GM18858 (cell line): ENCODE measurements around the gene CYBC1.

ENCODE experiments used
- ATAC-seq: cut with Tn5 transposase; IDR thresholded peaks from one replicate; pipeline ENCODE4 v1.9.1; 2021; ENCODE audit not compliant: unreplicated experiment

The CYBC1 gene

DNA sequence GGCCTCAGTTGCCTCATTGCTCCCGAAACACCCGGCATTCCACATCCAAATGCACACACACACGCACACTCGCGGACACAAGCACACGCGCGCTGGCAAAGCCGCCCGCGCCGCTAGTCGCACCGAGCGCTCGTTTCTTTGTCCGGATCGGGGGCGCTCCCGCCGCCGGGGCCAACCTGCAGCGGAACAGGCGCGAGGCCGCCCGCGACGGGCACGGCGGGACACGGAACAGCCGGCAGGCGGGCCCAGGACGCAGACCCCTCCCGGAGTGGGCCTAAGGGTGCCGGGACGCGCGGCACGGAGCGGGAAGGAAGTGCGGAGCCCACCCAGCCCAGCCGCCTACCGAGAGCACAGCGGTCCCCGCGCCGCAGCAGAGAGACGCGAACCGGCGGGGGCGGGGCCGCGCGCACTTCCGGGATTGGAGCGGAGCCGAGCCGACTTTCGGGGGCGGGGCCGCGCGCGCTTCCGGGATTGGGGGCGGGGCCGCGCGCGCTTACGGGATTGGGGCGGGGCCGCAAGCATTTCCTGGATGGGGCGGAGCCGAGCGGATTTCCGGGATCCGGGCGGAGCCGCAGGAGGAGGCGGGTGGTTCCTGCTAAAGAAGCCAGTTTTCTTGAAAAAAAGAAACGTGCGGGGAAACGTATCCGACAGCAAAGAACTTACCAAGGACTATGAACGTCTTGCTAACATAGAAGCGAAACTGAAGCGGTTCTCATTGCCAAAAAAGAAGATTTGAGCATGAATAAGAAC lies at the start of gene CYBC1:
TSS of gene CYBC1 (minus strand) at position 396 of the 750 bp plus-strand sequence. CDS start 1,498 bp downstream, outside the sequence.
- peak; percentile 35 for ATAC-seq

DNA sequence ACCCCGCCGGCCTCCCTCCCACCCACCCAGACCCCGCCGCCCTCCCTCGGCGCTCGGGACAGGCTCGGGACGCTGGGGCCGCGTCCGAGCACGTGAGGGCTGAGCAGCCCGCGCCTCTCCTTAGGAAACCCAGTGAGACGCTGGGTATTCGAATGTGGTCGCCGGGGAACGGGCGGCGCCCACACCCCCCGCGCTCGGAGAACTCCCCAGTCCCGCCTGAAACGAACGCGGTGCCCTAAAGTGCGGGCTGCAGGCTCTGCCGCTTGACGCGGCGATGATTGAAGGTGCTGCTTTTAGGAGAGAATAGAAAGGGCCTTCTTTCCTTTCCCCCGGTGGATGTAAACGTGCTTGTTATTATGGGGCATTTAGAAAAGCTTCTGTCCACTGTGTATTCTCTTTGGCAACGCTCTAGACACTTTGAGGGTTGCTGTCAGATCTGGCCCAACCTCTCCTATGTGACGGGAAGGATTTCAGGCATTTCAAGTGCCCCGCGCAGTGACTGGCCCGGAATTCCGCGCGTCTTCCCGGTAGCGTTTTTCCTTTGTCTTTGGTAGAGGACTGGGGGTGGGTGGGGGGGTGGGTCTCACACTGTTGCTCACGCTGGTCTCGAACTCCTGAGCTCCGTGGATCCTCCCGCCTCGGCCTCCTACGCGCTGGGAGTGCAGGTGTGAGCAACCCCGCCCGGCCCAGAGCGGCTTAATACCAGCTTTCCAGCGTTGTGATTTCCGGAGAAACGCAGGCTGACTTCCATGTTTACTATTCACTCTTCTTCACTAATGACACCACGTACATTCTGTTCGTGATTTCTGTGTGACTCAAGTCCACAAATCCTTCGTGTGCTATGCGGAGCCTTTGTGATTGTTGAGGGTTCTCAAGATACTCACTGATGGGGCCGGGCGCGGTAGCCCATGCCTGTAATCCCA lies 47.2 kb upstream of the CYBC1 start:
- ATAC-seq = no peak

DNA sequence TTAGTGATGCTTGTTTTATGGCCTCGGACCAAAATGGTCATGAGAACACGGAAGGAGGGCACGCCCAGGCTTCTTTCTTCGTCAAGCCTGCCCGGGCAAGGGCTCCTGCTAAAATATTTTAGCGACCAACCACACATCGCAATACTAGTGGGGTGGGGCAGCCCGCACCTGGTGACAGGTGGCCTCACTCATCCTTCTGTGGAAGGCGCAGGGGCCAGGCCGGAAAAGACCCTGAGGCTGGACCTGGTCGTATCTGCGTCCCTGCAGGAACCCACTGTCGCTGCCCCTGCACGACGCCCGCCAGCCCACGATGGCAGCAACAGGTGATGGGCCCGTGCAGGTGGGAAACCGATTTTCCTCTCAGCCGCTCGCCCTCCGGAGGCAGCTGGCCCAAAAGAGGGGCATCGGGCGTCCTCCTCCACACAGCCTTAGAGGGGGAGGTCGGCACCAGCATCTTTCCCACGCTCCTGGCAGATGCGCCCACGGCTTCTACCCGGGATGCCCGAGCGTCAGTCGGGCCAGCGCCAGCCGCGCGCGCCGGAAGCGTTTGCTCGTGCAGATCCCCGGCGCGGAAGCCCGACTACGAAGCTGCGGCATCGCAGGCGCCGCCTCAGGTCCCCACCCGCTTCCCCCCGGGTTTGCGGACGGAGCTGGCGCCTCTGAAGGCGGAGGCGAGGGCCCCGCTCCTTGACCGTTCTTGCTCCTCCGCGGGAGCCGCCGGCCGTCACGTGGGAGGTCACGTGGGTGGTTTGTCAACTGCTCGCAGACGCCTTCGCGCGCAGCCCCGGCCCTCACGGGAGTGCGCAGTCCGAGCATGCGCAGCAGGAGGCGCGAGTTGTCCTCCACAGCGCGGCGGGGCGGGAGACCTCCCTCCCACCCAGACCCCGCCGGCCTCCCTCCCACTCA lies 46.2 kb upstream of the CYBC1 start:
- ATAC-seq = no peak

DNA sequence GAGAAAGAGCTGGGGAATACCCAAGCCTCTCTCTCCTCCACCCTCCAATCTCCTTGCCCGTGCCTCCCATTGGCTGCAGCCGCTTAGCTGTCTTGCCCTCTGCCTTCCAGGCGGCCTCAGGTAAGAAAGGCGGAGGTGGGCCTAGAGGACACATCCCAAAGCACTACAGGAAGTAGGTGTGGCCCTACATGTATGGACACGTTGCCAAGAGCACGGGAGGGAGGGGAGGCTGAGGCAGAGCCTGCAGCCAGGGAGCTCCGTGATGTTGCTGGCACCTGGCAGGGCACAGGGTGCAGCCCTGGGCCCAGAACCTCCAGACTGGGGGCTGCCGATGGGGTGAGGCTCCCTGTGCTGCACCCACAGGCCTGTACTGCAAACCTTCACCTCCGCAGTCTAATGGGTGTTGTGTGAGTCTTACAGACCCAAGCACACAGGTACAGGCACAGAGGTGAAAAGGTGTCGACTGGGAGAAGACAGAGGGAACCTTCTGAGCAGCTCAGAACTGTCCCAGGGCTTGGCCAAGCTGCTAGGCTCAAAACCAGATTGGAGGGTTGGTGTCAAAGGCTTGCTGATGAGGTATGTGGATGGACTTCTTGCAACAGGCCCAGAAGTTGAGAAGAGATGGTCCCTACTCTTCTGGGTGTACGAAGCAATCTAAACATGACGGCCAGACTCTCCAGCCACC lies 45.4 kb upstream of the CYBC1 start:
- ATAC-seq = no peak

DNA sequence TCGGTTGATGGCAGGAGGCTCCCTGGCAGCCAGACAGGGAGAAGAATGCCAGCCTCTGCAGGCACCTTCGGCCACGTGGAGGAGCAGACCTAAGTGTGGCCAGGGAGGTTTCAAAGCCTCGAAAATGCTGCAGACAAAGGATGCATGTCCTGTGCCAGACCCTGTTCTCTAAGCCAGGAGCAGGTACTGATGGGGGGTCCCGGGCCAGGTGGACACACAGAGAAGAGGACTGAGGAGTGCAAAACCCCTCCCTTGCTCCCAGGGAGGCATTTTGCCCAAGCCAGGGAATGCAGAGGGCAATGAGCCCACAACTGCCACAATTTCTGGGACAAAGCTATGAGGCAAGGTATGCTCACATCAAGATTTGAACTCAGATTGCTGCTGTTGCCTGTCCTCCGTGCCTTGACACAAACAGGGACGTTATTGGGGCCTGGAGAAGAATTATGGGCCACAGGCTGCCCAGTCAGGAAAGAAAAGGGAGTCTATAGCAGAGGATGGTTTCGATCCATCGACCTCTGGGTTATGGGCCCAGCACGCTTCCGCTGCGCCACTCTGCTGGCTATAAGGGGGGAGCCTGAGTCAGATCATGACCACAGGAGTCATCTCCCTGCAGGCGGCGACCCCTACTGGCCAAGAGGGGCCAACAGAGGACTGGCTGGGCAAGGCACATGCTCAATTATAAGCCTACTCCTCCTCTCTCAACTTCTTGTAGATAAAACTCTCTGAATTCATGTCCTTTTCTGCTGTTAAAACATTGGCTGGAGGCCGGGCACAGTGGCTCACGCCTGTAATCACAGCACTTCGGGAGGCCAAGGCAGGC lies 43.9 kb upstream of the CYBC1 start:
- ATAC-seq = no peak

DNA sequence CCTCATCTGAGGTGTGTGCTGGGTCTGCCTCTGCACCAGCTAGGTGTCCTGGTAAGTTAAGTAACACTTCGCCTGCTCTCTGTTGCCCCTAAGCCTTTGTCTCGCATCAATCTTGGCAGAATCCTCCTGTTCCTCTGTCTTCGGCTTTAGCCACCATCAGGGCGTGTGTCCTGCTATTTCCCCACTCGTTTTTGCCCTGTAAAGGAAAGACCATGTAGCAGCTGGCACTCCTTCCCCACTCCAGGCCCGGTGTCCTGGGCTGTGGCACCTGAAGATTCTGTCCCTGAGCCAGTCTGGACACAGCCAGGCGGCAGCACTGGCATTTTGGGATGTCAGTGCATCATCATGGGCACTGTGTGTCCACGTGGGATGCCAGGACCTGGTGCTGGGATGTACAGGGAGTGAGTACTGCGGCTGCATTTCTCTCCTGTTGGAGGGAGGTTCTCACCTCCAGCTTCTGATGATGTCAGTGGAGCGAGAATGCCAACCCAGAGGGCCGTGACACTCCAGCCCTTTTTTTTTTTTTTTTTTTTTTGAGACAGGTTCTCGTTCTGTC lies 42.8 kb upstream of the CYBC1 start:
- no peak for ATAC-seq

DNA sequence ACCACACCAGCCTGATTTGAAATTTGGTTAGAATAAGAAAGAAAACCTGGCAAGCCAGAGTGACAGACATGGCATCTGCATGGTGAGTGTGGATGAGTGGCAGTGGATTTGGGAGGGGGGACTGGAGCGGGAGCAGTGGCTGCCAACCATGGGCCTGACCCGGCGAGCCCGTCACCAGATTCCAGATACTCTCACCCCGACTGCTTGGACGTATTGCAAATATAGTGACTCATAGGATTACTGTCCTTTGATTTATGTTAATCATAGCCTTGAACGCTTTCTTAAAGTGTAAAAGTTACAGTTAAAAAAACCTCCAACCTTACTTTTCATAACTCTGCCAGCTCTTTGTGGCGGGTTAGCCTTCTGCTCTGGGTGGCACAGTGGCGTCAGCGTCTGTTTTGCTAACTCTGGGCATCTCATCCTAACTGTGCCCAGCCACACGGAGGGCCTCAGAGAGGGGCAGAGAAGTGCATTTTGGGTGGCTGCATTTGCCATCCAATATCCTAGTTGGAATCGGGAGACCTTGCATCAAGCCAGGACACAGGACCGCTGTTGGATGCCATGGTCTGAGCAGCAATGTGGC lies 42.2 kb upstream of the CYBC1 start:
- no peak for ATAC-seq

DNA sequence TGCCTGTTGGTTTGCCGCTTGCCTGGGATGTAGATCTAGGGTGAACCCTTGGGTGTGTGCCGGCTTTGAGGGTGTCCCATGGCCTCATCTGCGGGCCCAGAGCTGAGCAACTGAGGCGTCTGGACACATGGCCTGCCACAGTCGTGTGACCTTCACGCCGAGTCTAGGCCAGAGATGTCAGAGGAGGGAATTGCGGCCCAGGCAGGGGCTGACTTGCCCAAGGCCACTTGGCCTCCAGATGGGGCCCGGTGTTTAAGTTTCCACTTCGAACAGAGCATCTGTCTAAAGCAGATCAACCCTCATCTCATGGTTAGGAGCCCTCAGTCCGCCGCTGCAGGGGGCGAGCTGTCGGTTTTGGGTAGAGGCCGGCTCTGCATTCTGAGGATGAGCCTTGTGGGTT lies 41.0 kb upstream of the CYBC1 start:
- no peak for ATAC-seq

DNA sequence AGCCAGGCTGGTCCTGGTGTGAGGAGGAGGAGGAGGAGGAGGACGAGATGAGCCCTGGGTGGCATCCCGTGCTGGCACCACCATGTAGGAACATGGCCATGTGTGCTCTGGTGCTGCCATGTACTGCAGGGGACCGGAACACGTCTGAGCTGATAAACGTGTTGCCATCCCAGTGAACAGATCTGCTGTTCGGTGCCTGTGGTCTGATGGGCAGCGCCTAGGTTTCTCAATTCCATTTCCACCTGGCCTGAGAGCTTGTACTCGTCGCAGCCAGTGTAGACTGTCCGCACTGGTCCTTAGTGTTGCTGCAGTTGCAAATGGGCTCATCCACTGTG lies 40.6 kb upstream of the CYBC1 start:
- ATAC-seq = no peak

DNA sequence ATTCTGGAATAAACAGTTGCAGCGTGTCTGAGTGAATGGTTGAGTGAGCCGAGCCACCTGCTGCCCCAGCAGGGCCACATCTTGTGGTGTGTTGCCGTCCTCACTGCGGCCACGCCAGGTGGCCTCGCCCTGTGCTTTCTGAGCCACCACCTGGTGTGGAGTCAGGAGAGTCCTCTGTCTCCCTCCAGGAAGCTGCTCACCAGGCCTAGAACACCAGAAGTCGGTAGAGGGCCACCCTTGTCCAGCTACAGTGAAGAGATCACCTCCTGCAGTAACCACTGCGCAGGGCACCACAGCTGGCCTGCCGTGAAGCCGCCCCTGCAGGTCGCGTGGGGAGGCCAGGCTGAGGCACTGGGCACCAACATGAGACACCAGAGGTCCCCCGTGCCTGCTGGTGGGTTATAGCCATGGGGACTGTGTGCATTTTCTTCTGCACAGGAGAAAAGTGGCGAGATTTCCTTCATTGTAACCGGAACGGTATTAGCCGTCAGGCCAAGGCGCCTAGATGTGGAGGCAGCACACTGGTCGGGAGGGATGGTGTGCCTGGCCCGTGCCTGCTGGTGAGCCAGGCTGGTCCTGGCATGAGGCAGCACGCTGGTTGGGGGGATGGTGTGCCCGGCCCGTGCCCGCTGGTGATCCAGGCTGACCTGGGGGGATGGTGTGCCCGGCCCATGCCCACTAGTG lies 40.1 kb upstream of the CYBC1 start:
- ATAC-seq = no peak

DNA sequence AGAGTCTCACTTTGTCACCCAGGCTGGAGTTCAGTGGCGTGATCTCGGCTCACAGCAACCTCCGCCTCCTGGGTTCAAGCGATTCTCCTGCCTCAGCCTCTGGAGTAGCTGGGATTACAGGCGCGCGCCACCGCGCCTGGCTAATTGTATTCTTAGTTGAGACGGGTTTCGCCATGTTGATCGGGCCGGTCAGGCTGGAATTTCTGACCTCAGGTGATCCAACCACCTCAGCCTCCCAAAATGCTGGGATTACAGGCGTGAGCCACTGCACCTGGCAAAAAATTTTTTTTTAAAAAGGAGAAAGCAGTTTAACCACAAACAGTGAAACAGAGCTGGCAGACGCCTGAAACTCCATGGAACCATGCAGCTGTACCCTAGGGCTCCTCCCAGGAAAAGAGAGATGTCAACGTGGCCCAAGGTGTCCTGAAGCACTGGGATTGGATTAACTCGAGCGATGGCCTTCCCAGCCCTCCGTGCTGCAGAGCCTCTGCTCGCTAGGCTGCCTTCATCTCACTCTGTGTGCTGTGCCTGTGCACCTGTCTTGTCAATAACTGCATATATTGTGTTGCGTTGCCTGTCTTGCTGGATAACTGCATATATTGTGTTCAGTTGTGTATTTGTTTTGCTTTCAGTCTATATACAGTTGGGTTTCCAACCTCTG lies 39.4 kb upstream of the CYBC1 start:
- ATAC-seq = no peak

DNA sequence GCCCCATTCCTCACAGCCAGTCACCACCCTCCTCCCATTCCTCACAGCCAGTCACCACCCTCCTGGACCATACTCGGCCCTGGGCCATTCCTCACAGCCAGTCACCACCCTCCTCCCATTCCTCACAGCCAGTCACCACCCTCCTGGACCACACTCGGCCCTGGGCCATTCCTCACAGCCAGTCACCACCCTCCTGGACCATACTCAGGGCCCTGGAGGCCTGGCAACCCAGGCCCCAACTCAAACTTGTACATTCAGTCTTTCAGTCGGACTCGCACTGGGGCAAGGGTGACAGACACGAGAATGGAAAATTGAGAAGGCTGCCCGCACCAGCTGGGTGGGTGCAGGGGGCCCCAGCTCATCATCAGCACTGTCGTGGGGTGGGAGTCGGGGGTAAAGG lies 38.6 kb upstream of the CYBC1 start:
- ATAC-seq = no peak

DNA sequence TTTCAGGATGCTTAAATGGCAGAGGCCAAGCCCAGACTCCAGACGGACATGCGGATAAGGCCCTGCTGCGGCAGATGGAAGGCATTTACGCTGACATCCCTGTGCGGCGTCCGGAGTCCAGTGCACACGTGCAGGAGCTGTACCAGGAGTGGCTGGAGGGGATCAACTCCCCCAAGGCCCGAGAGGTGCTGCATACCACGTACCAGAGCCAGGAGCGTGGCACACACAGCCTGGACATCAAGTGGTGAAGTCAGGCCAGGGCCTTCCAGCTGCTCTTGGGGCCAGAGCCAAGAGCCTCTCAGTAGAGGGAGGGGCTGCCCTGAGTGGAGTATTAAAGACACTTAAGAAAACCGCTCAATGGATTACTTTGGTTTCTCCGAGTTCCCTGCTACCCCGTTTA lies 37.4 kb upstream of the CYBC1 start:
- ATAC-seq = no peak

DNA sequence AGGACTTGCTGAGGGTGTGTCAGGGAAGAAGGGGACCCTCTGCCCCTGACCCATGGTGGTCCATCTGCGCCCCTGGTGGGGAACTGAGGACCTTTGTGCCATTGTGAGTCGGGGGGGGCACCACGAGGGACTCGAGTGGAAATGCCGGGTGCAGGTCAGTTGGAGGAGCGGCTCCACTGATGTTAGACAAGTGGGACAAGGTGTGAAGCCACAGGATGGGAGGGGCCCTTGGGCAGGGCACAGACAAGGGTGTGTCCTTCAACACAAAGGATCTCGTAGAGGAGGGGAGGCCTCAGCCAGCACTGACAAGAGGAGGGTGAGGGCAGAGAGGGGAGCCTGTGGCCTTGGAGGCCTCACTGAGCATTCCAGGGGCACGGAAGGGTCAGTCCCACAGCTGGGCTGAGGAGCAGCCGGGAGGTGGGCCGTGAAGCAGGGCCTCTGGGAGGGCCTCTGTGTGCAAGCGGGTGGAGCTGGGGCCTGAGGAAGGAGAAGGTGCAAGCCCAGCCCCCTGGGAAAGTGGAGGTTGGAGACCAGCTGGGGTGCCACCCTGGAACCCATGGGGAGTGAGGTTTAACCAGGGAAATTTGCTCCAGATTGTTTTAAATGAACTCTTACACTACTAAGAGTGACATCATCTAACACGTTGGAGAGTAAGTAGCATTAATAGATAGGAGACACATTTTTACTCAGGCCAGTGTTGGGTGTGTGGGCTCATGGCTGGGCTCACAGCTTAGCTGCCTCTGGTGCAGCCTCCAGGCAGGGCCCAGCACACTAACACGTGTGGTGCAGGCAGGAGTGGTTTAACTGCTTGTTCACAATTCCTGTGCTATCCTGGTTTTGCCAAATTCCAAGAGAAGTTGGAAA lies 35.9 kb upstream of the CYBC1 start:
- no peak for ATAC-seq

DNA sequence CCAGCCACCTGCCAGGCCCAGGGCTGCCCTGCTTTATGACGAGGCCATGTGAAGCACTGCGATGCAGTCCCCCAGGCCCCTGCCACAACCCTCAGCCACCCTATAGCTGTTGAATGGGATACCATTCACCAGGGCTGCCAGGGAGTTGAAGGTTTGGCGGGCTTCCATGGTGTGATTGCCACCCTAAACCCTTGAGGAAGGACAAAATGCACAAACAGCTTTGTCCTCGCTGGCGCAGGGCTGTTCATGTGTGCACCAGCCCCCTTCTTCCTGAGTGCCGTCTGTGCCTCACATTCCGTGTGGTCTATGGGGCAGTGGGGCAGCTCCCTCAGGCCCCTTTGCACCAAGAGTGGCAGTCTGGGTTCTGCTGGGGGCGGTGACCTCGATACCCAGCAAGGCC lies 33.3 kb upstream of the CYBC1 start:
- ATAC-seq = no peak

DNA sequence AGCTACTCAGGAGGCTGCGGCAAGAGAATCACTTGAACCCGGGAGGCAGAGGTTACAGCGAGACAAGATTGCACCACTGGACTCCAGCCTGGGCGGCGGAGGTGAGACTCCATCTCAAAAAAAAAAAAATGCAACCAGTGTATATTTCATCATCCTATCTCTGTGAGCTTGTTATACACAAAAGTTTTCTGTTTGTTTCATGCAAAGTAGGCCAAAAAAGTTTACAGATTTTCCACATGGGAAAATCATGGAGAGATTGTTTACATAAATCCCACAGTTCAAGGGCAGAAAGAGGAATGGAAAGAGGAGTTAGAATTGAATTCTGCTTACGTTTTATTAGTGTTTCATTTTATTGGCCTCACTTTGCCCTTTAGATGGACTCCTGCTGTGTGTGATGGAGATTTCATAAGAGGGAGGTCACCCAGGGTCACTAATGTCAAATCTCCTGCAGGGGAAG lies 32.7 kb upstream of the CYBC1 start:
- no peak for ATAC-seq

DNA sequence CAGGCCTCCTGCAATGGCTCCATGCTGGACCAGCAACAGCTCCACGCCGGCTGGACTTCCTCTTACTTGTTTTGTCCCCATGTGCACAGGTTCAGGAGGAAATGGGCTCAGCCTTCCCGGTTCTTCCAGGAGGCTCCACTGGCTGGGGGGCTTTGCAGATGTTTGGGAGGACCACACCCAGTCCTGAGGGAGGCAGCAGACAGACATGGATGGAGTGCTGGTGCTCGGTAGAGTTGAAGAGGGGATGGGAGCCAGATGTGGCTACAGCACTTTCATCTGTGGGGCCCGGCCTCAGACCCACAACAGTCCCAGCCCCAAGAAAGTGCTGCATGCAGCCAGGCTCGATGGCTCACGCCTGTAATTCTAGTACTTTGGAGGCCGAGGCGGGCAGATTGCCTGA lies 29.8 kb upstream of the CYBC1 start:
- no peak for ATAC-seq
